SK-N-MC (cell line): ENCODE data around the gene TMEM41B.

ENCODE experiments used
- EZH2 ChIP-seq: fragments of 200-600 bp; sonication (generic); IDR thresholded peaks from one replicate; pipeline ENCODE4 v1.6.1; 2017; ENCODE audit warnings: antibody characterized with exemption
- POLR2AphosphoS5 ChIP-seq: IDR thresholded peaks from 2 replicates; pipeline ENCODE4 v1.6.1; 2012; ENCODE audit warnings: mild to moderate bottlenecking, low read depth, low read length, borderline replicate concordance

DNA sequence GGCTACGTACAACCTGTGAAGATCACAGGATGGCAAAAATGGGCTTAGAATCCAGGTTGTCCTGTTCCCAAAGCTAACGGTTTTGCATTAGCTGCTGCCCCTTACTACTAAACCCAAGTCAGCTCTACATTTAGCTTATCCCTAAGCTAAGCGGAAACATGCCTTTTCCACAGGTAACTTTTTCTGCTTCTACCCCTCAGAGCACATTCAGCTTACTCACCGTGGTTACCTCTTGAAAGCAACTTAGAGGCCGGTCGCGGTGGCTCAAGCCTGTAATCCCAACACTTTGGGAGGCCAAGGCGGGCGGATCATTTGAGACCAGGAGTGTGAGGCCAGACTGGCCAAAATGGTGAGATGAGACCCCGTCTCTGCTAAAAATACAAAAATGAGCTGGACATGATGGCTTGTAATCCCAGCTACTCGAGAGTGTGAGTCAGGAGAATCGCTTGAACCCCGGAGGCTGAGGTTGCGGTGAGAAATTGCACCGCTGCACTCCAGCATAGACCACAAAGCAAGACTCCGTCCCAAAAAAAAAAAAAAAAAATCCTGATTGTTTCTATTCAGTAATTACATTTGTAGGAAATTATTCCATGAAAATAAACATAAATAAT lies 790 bp upstream of the TMEM41B start:
- TF ChIP-seq POLR2AphosphoS5 (no peak), EZH2 (no peak)
